Measurements from ENCODE around the gene FAM217B.

GRCh38 chr20:59937150-59937549 is 3.0 kb upstream of the FAM217B start:
- TF ChIP-seq POLR2AphosphoS5 (IDR thresholded peaks at IDR 0.05) (no peak), POLR2A (IDR thresholded peaks at IDR 0.05) (no peak), CTCF (IDR thresholded peaks at IDR 0.05 in 8 of 11, conservative IDR thresholded peaks at IDR 0.05 in 3 of 11) (no peak)
